IMR-90 (cell line): ENCODE measurements around the gene PLCB4.

Experiments
- CHD1 ChIP-seq: IDR thresholded peaks from 2 replicates; pipeline ENCODE4 v1.6.1; 2012; ENCODE audit warnings: low read depth, low read length, improper control_type of control experiment
- CTCF ChIP-seq: conservative IDR thresholded peaks from 2 replicates; pipeline ENCODE4 v1.5.1; 2012; ENCODE audit warnings: mild to moderate bottlenecking, low read depth, low read length, improper control_type of control experiment
- MXI1 ChIP-seq: IDR thresholded peaks from 2 replicates; pipeline ENCODE4 v1.6.1; 2012; ENCODE audit warnings: low read depth, mild to moderate bottlenecking, low read length, moderate library complexity, borderline replicate concordance
- POLR2A ChIP-seq: IDR thresholded peaks from 2 replicates; pipeline ENCODE4 v1.6.1; 2012; ENCODE audit warnings: mild to moderate bottlenecking, low read depth, low read length
- RAD21 ChIP-seq: IDR thresholded peaks from 2 replicates; pipeline ENCODE4 v1.6.1; 2012; ENCODE audit warnings: low read length, improper control_type of control experiment
- RFX5 ChIP-seq: IDR thresholded peaks from 2 replicates; pipeline ENCODE4 v1.8.0; 2012; ENCODE audit warnings: low read depth, mild to moderate bottlenecking, low read length, moderate library complexity
- SMC3 ChIP-seq: fragments of 150-350 bp; IDR thresholded peaks from 2 replicates; pipeline ENCODE4 v1.6.1; 2016; ENCODE audit warnings: low read depth, mild to moderate bottlenecking, antibody characterized with exemption, low read length, moderate library complexity

- TF ChIP-seq POLR2A (no peak), RFX5 (no peak), MXI1 (no peak), CTCF (no peak), RAD21 (no peak), SMC3 (no peak), CHD1 (no peak)
These were observed 111.8 kb downstream of the PLCB4 start for GRCh38 chr20:9180481-9181257.
